Stimulated activated CD8-positive, alpha-beta memory T cell treated with anti-CD3 and anti-CD28 coated beads, Interleukin-15, amount 100 ng/mL, for 1 hour (primary cell): ENCODE data around the gene ITGAV.

ENCODE experiments used
- DNase-seq: peaks from one replicate; pipeline ENCODE4 v3.0.0-alpha.2; 2020; ENCODE audit warnings: low read depth

Gene ITGAV

DNA sequence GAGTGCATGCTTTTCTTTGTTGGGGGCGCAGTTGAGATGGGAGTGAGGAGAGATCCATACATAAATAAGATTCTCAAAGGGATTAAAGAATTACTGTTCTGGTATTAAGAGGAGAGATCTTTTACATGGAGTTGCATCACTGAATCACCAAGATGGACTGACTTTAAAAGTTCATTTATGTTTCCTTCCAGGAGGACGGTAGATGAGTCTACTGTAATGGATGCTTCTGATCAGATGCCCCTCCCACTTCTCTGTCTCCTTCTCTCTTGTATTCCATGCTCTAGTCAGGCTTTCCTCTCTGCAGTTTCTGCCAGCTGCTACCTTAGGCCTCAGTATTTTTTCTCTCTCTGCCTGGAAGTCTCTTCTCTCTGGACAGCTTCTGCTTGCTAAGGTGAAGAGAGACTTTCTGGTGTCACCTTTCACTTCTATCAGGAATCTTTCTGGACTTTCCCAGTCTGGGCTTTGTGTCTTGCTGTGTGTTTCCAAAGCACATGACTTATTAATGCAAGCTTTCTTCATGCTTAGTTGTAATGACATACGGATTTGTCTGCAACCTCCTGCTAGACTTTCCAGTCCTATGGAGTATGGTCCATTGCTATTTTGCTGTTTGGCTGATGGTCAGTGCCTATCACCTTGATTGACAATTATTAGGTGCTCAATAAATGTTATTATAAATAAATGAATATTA, 127.6 kb downstream of the ITGAV start:
- no peak for DNase-seq

DNA sequence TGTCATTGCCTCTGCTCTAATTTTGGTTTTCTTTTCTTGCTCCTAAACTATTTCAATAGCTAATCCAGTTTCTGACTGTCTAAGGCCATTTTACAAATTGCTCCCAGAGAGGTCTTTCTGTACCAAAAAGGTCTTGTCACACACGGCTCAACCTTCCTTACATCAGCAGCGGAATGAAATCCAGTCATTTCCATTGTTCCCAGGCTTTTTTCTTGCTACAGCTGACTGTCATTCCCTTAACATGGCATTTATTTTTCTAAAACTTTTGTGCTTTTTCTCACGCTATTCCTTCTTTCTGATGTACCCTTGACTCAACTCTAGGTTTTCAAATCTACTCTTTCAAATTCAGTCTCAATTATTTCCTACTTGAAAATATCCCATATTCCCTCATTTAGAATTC, 128.3 kb downstream of the ITGAV start:
- no peak for DNase-seq

DNA sequence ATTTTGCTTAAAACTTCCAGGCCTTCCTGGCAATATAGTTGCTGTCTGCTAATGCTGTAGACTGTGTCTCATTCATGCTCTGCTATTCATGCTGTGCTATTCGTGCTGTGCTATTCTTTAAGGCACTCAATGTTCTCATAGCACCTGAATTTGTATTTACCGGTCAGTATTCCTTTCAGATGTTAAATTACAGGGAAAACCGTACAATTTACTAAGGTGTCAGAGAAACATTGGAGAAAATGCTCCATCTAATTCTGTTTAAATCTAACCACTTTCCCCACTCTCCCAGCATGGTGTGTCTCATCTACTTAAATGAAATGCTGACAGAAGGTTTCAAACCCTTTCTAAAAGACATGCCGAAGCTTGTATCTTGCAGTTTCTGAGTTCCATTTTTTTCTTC, 129.0 kb downstream of the ITGAV start:
- DNase-seq: no peak

DNA sequence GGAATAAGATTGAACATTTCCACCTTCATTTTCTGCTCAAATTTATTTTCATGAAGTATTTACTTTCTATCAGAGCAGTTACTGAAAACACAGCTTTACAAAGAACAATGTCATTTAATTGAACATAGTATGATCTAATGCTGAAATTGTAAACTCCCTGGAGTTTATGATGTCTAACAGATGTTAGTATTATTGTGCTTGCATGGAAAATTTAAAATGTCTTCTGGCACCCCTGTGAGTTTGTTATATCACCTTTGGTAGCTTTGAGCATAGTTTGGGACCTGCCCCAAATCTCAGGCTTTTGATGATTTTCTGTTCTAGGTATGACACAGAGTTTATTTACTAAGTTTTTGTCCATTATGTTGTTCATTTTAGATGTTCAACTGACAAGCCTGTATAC, 132.1 kb downstream of the ITGAV start:
- no peak for DNase-seq

DNA sequence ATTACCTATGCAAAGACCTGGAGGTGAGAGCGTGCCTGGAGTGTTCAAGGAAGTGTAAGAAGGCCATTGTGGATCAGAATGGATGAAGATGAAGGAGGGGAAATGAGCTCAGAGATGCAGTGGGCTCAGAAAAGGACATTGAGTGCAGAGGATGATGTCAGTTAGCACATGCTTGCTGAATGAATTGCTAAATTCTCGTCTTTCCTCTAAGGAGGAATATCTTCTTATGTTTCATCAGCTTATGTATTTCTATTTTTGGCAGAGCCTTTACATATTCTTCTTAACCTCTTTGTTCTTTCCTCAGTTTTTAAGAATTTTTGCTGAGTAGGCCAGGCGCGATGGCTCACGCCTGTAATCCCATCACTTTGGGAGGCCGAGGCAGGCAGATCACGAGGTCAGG, 134.9 kb downstream of the ITGAV start:
- DNase-seq: no peak

DNA sequence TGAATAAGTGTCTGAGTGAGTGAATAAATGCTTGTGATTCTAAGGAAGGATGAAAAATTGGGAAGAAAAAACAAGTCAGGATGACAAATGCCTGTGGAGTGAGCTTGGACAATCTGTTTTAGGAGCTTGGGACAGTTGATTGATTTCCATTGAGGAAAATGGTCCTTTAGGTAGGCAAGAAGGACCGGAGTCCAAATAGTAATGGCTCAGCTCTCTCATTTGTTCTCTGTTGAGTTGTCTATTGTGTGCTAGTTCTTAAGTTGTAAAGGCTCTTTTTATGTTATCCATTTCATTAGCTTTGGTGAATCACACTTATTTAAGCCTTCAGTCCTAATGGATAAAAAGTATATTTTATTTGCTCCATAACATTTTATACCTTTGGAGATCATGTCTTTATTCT, 135.9 kb downstream of the ITGAV start:
- DNase-seq: no peak

DNA sequence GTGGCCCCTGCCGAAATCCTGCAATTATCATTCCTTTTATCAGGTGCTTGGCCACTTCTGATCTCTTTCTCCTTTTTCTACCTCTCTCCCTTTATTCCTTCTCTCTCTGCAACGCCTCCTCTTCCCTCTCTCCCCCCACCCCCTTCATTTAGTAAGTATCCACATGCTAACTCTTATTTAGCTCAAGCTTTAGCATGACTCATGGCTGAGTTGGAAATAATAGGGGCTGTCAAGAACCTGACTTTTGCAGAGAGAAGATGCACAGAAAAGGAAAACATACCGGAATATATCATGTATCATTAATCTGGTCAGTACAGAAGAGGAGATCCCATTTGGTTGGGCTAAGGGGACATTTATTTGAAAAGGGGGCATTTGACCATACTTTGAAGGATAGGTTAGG, 137.1 kb downstream of the ITGAV start:
- no peak for DNase-seq

DNA sequence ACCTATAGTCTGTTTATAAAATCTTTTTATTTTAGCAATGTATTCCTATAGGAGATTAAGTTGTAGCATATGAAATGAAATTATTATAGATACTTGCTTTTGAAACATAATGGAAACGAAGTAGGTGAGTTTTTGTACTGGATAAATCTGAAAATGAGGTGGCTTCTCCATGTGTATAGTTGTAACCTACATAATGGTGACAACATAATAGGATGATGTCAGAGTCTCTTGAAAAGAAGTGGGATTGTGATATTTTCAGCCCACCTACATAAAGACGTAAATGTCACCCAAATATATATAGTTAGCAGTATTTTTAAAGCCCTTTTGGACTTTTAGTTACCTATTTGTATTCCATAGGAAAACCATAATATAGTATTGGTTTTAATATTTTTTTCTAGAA, 138.8 kb downstream of the ITGAV start:
- no peak for DNase-seq
